ENCODE data around the gene HOXD8. TPM values are rescaled to one million over a fixed set of nuclear protein-coding genes. Genes with fewer than 3 reads are reported as not detected.
A peak's percentile ranks its signal among the peaks of the same experiment; 100 is the strongest.

The HOXD8 gene
- polyA plus RNA-seq, 1 donor, result 4.0 TPM

DNA sequence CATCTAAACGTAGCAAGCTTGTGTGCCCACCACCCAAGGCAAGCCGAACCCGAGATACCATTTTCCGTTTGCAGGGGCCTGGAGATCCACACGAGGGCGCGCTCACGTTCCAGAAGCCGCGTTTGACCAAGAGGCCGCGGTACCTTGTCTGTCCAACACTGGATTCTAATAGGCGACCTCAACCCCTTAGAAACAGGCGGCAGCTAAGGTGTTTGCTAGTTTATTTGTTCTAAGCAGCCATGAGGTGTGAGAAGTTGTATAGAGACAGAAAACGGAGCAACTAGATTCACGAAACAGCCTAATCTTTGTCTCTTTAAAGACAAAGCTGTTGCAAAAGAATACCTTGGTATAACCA lies 18.2 kb upstream of the HOXD8 start:
- peak; percentile 18 to 53 for DNase-seq
- H3K9me3 ChIP-seq (ENCODE audit: control insufficient read depth, low read depth, low read length), result peaks cover 26% of the 10 kb centered on the region
- H3K4me1 ChIP-seq (ENCODE audit: control insufficient read depth, insufficient read depth, low read length), result no peaks in the 10 kb centered on the region
- WGBS (ENCODE audit: insufficient coverage, low lambda C conversion rate), result no CpG with 5 or more reads among the region's 16 CpGs
- no peak overlapping the region for H3K27ac ChIP-seq (ENCODE audit: low read length)
- no peaks in the 10 kb centered on the region for H3K36me3 ChIP-seq (ENCODE audit: control insufficient read depth, insufficient read depth, low read length)
- H3K27me3 ChIP-seq (ENCODE audit: control insufficient read depth, insufficient read depth, low read length), result peaks cover 96% of the 10 kb centered on the region
- H3K4me3 ChIP-seq (ENCODE audit: low read length), result no peak overlapping the region

DNA sequence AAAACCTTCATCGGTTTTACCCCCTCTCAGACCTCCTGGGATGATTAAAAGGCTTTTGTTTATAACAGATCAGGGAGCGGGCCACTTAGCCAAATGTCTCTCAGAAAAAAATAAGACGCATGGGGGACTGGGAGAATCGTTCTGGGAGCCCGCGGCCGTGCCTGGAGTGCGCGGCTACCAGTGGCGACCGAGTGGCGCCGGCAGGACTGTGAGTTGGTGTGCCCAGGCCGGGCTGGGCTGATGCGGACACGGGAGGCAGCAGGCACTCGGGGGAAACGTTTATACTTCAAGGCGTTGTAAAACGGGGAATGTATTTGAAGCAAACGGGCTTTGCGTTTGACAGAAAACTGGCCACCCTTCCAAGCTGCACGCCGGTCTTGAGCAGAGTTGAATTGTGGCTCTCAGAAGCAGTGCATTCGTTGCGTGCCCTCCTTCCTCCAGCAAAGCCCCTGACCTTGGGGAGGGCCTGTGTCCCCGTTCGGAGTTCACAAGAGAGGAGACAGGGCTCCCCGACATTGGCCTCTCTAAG lies 17.6 kb upstream of the HOXD8 start:
- H3K4me3 ChIP-seq (ENCODE audit: low read length), result no peak overlapping the region
- no CpG with 5 or more reads among the region's 29 CpGs for WGBS (ENCODE audit: insufficient coverage, low lambda C conversion rate)
- H3K4me1 ChIP-seq (ENCODE audit: control insufficient read depth, insufficient read depth, low read length), result no peaks in the 10 kb centered on the region
- H3K27ac ChIP-seq (ENCODE audit: low read length), result no peak overlapping the region
- H3K27me3 ChIP-seq (ENCODE audit: control insufficient read depth, insufficient read depth, low read length), result peaks cover 96% of the 10 kb centered on the region
- no peak for DNase-seq
- H3K36me3 ChIP-seq (ENCODE audit: control insufficient read depth, insufficient read depth, low read length), result no peaks in the 10 kb centered on the region
- H3K9me3 ChIP-seq (ENCODE audit: control insufficient read depth, low read depth, low read length), result peaks cover 24% of the 10 kb centered on the region

DNA sequence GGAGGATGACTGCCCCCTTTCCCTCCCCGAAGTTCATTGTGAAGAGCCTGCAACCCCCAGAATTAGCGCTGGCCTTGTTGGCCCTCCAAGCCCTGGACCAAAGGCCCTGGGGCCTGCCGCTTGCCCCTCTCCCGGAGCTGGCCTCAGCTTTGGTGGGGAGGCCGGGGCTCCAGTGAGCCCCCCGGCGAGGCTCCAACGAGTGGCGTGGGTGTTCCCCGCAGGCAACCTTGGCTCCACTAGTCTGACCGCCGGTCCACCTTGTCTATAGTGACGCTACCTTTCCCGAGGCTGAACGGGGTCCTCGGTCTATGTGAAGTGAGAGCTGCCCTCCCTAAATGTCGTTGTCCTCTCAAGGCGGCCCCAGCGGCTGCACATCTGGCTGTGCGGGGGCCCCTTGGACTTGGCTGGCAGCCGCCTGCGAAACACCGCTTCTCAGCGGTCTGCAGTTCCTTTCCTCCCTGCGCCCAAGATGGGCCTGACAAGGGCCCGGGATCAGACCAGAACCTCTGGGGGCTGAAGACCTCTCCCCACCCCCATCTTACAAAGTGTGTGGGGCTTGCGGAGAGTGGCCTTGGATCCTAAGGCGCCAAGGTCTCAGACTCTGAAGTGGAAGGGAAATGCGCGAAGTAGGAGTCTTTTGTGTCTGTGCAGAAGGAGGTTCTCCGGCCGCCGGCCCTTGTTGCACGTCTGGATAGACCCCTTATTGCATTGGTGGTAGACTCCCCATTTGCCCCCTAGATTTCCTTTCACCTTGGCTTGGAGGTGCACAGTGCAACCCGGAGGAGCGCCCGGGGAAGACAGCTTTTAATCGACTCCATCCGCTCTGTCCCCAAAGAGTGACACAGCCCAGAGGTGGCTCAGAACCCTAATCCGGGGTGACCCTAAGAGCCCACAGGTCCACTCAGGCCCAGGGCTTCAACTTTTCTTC lies 16.9 kb upstream of the HOXD8 start:
- H3K36me3 ChIP-seq (ENCODE audit: control insufficient read depth, insufficient read depth, low read length), result no peaks in the 10 kb centered on the region
- H3K4me1 ChIP-seq (ENCODE audit: control insufficient read depth, insufficient read depth, low read length), result no peaks in the 10 kb centered on the region
- H3K27ac ChIP-seq (ENCODE audit: low read length), result no peak overlapping the region
- no peak for DNase-seq
- no CpG with 5 or more reads among the region's 40 CpGs for WGBS (ENCODE audit: insufficient coverage, low lambda C conversion rate)
- H3K4me3 ChIP-seq (ENCODE audit: low read length), result no peak overlapping the region
- H3K9me3 ChIP-seq (ENCODE audit: control insufficient read depth, low read depth, low read length), result peaks cover 26% of the 10 kb centered on the region
- peaks cover 99% of the 10 kb centered on the region for H3K27me3 ChIP-seq (ENCODE audit: control insufficient read depth, insufficient read depth, low read length)

DNA sequence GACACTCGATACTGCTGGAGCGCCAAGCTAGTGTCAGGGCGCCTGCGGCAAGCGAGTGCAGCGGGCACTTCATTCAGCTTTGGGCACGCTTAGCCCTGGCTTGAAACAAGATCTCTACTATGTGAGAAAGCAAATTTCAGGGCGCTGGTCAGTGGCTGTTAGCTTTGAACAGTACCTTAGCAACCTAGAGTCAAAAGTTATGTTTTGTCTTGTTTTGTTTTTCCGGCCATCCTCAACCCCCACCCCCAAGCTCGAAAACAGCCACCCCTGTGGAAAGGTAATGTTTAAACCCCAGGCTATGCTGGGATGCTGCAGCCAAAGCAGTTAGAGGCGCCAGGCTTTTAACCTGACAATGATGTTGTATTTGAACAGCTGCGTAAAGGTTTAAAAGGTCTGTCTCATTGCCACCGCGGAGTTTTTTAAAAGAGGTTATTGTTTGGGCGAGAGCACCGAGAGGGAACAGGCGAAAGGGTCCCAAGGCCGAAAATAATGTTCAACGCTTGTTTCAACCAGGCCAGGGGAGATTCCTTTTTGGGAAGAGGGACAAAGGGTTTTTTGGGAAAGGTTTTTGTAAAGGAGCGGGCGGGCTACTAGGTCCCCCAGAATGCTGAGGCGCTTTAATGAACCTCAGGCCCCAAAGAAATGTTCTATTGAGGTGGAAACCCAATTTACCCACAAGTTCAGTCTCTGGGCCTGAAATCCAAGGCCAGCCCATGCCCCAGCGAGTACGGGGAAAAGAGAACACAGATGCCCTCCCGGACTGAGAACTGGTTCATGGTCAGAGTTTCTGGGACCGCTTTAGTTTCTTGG lies 15.2 kb upstream of the HOXD8 start:
- DNase-seq, result no peak
- Histone ChIP-seq H3K36me3 (ENCODE audit: control insufficient read depth, insufficient read depth, low read length) (no peaks in the 10 kb centered on the region), H3K4me3 (ENCODE audit: low read length) (no peak overlapping the region), H3K9me3 (ENCODE audit: control insufficient read depth, low read depth, low read length) (peaks cover 29% of the 10 kb centered on the region), H3K27me3 (ENCODE audit: control insufficient read depth, insufficient read depth, low read length) (peaks cover 100% of the 10 kb centered on the region), H3K4me1 (ENCODE audit: control insufficient read depth, insufficient read depth, low read length) (no peaks in the 10 kb centered on the region), H3K27ac (ENCODE audit: low read length) (no peak overlapping the region)
- WGBS (ENCODE audit: insufficient coverage, low lambda C conversion rate), result no CpG with 5 or more reads among the region's 26 CpGs

DNA sequence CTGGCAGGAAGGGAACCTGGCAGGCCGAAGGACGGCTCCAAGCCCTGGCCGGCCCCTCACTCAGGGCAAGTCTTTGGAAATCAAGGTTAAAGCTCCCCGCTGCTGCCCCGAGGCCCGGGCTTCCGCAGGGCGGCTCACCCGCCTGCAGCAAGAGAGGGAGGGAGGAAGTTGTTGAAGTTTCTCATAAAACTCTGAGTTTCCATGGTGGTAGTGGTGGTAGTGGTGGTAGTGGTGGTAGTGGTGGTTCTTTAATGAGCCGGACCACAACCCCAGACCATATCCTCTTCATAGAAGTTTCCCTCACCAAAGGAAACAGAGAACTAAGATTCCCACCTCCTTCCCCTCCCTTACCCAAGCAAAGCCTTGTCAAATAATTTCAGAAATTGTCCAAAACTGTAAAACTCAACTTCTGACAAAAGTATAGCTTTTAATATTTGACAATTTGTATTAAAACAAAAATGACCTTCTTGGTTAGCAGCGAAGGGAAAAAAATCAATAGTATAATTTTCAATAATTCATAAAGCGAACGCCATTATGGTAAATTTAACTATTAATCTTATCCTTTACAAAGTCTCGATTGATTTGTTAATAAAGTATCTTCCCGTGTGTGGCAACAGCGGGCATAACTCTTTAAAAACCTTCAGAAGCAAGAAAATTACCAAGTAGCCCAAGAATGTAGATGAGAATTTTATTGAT lies 14.4 kb upstream of the HOXD8 start:
- 7% methylated on average over 8 of the region's 16 CpGs for WGBS (ENCODE audit: insufficient coverage, low lambda C conversion rate)
- no peak overlapping the region for H3K4me3 ChIP-seq (ENCODE audit: low read length)
- peaks cover 100% of the 10 kb centered on the region for H3K27me3 ChIP-seq (ENCODE audit: control insufficient read depth, insufficient read depth, low read length)
- no peak overlapping the region for H3K27ac ChIP-seq (ENCODE audit: low read length)
- peaks cover 29% of the 10 kb centered on the region for H3K9me3 ChIP-seq (ENCODE audit: control insufficient read depth, low read depth, low read length)
- H3K4me1 ChIP-seq (ENCODE audit: control insufficient read depth, insufficient read depth, low read length), result no peaks in the 10 kb centered on the region
- no peaks in the 10 kb centered on the region for H3K36me3 ChIP-seq (ENCODE audit: control insufficient read depth, insufficient read depth, low read length)
- no peak for DNase-seq

DNA sequence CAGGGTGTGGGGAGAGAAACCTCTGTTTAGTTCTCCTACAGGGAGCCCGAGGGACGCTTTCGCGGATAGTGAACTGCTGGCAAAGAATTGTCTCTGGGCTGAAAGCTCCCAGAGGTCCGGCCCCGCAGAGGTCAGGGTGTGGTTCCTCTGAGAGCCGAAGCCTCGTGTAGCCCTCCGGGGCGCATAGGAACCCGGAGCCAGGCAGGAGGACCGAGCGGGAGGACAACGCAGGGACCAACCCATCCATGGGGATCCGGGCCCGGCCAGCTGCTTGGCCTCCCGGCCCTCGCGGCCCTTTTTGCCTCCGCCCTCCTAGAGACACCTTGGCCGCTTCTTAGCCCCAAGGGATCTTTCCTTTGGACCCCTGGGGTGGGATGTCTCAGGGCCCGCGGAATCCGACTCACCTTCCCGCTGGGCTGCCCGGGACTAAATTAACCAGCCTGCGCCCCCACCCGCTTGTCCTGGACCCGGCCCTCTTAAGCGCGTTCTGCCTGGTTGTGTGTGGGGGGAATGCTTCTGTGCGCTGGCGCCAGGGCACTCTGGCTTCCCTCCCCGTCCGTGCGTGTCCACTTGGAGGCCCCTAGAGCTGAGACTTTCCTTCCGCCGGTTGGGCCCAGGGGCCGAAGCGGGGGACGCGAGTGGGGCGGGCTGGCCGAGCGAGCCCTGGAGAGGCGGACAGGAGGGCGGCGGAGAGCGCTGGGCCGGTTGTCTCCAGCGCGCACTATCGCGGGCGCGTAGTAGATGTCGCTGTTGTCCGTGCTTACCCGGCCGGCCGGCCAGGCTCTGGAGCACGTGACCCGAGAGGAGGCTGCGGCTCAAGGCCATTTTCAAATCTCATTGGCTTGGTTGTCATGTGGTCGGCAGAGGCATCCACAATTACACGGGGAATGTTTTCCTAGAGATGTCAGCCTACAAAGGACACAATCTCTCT lies 13.4 kb upstream of the HOXD8 start, which contains the start of gene HOXD10:
TSS of gene HOXD10 (plus strand) at position 896 of the 931 bp plus-strand sequence. CDS start 56 bp downstream, outside the sequence.
- H3K36me3 ChIP-seq (ENCODE audit: control insufficient read depth, insufficient read depth, low read length), result no peaks in the 10 kb centered on the region
- WGBS (ENCODE audit: insufficient coverage, low lambda C conversion rate), result no CpG with 5 or more reads among the region's 66 CpGs
- no peak within 1 kb of the TSS for H3K27ac ChIP-seq (ENCODE audit: low read length)
- H3K4me3 ChIP-seq (ENCODE audit: low read length), result no peak within 1 kb of the TSS
- H3K9me3 ChIP-seq (ENCODE audit: control insufficient read depth, low read depth, low read length), result peaks cover 29% of the 10 kb centered on the region
- no peaks in the 10 kb centered on the region for H3K4me1 ChIP-seq (ENCODE audit: control insufficient read depth, insufficient read depth, low read length)
- peaks cover 100% of the 10 kb centered on the region for H3K27me3 ChIP-seq (ENCODE audit: control insufficient read depth, insufficient read depth, low read length)
- no peak for DNase-seq

DNA sequence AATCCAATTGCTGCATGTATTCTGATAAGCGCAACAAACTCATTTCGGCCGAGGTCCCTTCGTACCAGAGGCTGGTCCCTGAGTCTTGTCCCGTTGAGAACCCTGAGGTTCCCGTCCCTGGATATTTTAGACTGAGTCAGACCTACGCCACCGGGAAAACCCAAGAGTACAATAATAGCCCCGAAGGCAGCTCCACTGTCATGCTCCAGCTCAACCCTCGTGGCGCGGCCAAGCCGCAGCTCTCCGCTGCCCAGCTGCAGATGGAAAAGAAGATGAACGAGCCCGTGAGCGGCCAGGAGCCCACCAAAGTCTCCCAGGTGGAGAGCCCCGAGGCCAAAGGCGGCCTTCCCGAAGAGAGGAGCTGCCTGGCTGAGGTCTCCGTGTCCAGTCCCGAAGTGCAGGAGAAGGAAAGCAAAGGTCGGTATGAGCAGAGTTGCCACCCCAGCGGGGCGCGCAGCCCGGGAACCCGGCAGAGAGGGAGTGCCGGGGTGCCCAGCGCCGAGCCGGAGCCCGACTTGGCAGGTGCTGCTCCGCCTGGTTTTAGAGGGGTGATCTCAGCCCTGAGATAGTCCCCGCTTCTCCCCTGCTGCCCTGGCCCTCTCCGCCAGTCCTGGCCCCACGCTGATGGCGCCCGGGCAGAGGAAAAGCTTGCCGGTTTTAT lies 12.2 kb upstream of the HOXD8 start:
- no CpG with 5 or more reads among the region's 40 CpGs for WGBS (ENCODE audit: insufficient coverage, low lambda C conversion rate)
- no peaks in the 10 kb centered on the region for H3K4me1 ChIP-seq (ENCODE audit: control insufficient read depth, insufficient read depth, low read length)
- H3K27ac ChIP-seq (ENCODE audit: low read length), result no peak overlapping the region
- H3K36me3 ChIP-seq (ENCODE audit: control insufficient read depth, insufficient read depth, low read length), result no peaks in the 10 kb centered on the region
- no peak overlapping the region for H3K4me3 ChIP-seq (ENCODE audit: low read length)
- H3K9me3 ChIP-seq (ENCODE audit: control insufficient read depth, low read depth, low read length), result peaks cover 29% of the 10 kb centered on the region
- H3K27me3 ChIP-seq (ENCODE audit: control insufficient read depth, insufficient read depth, low read length), result peaks cover 100% of the 10 kb centered on the region
- no peak for DNase-seq

DNA sequence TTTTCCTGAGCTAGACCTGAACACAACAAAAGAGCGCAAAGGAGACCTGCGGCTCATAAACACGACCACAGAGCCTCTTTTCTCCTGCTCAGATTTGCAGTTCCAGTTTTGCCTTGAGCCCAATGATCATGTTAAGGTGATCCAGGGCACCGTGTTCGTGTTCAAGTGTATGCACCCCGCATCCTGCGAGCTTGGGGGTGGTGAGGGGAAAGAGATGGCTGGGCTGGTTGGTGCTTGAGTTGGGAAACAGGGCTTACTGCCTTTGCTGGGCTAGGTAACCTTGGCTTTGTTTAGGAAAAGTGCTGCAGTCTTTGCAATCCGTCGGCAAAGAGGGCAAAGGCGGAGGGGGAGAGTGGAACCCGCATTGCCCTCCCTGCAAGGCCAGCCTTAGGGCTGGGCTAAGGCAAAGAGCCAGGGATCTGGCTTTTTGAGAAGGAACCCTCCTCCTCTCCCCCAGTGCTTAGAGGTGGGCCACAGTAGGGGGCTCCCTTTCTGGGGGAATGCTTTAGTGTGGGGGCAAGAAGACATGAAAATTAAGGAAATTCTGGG lies 11.6 kb upstream of the HOXD8 start:
- DNase-seq, result no peak
- H3K36me3 ChIP-seq (ENCODE audit: control insufficient read depth, insufficient read depth, low read length), result no peaks in the 10 kb centered on the region
- H3K9me3 ChIP-seq (ENCODE audit: control insufficient read depth, low read depth, low read length), result peaks cover 29% of the 10 kb centered on the region
- H3K4me3 ChIP-seq (ENCODE audit: low read length), result no peak overlapping the region
- no CpG with 5 or more reads among the region's 11 CpGs for WGBS (ENCODE audit: insufficient coverage, low lambda C conversion rate)
- H3K4me1 ChIP-seq (ENCODE audit: control insufficient read depth, insufficient read depth, low read length), result peaks cover 3% of the 10 kb centered on the region
- peaks cover 100% of the 10 kb centered on the region for H3K27me3 ChIP-seq (ENCODE audit: control insufficient read depth, insufficient read depth, low read length)
- H3K27ac ChIP-seq (ENCODE audit: low read length), result no peak overlapping the region
